SU-DHL-6 (cell line): ENCODE measurements around the gene VANGL2.

Experiments
- H2AFZ ChIP-seq: fragments of 200-600 bp; sonication (generic); 2 replicates; pipeline ENCODE4 v1.6.1; 2014; ENCODE audit warnings: low read depth, mild to moderate bottlenecking, moderate library complexity, mixed read lengths, antibody characterized with exemption, low read length; ENCODE audit not compliant: severe bottlenecking
- H3F3A ChIP-seq: fragments of 200-600 bp; shearing (Covaris generic); 2 replicates; pipeline ENCODE4 v1.6.0; 2016; ENCODE audit warnings: antibody characterized with exemption, mild to moderate bottlenecking; ENCODE audit not compliant: insufficient read depth
- H3K27ac ChIP-seq: fragments of 200-600 bp; sonication (generic); 2 replicates; pipeline ENCODE4 v1.5.1; 2016; ENCODE audit warnings: low read depth, mild to moderate bottlenecking, low read length, moderate library complexity, mixed read lengths
- H3K27me3 ChIP-seq: fragments of 200-600 bp; sonication (generic), shearing (Covaris generic); 2 replicates; pipeline ENCODE4 v1.6.0; 2014; ENCODE audit warnings: mild to moderate bottlenecking, low read length
- H3K36me3 ChIP-seq: fragments of 200-600 bp; sonication (generic); 2 replicates; pipeline ENCODE4 v1.6.1; 2014; ENCODE audit warnings: mild to moderate bottlenecking, low read length, mixed read lengths
- H3K4me2 ChIP-seq: fragments of 300-600, 200-600 bp; shearing (Covaris generic), sonication (generic); 2 replicates; pipeline ENCODE4 v1.6.0; 2014; ENCODE audit warnings: low read length, low read depth, mild to moderate bottlenecking; ENCODE audit not compliant: poor library complexity, severe bottlenecking
- H3K4me3 ChIP-seq: fragments of 200-600 bp; sonication (generic); 2 replicates; pipeline ENCODE4 v1.5.1; 2014; ENCODE audit warnings: antibody characterized with exemption, low read length, mild to moderate bottlenecking, mixed read lengths; ENCODE audit not compliant: insufficient read depth, poor library complexity, severe bottlenecking
- H3K79me2 ChIP-seq: fragments of 200-600 bp; sonication (generic); 2 replicates; pipeline ENCODE4 v1.6.1; 2014; ENCODE audit warnings: mild to moderate bottlenecking, low read length, moderate library complexity; ENCODE audit not compliant: insufficient read depth
- H3K9ac ChIP-seq: fragments of 200-600 bp; sonication (generic); 2 replicates; pipeline ENCODE4 v1.7.0; 2014; ENCODE audit warnings: mild to moderate bottlenecking, low read length
- H3K9me2 ChIP-seq: fragments of 200-600 bp; sonication (generic); replicated peaks from 2 replicates; pipeline ENCODE4 v1.6.1; 2014; ENCODE audit warnings: low read length; ENCODE audit not compliant: insufficient read depth
- H3K9me3 ChIP-seq: fragments of 200-600 bp; sonication (generic); 2 replicates; pipeline ENCODE4 v1.6.1; 2014; ENCODE audit warnings: low read length, mixed read lengths; ENCODE audit not compliant: insufficient read depth
- H4K20me1 ChIP-seq: fragments of 200-600 bp; sonication (generic); 2 replicates; pipeline ENCODE4 v1.6.1; 2014; ENCODE audit warnings: low read depth, mild to moderate bottlenecking, antibody characterized with exemption, low read length, moderate library complexity, mixed read lengths
- EZH2phosphoT487 ChIP-seq: fragments of 200-600 bp; sonication (generic), shearing (Covaris generic); conservative IDR thresholded peaks from 2 replicates; pipeline ENCODE4 v1.6.1; 2018; ENCODE audit warnings: mild to moderate bottlenecking, antibody characterized with exemption, low read length, moderate library complexity, mixed read lengths
- TF ChIP-seq, protein P1 (sequence below): fragments of 200-600 bp; sonication (generic); IDR thresholded peaks from one replicate; pipeline ENCODE4 v1.5.1; 2017; ENCODE audit warnings: antibody characterized with exemption, mild to moderate bottlenecking, low read length, moderate library complexity; ENCODE audit not compliant: insufficient read depth, poor library complexity, severe bottlenecking

The VANGL2 gene

DNA sequence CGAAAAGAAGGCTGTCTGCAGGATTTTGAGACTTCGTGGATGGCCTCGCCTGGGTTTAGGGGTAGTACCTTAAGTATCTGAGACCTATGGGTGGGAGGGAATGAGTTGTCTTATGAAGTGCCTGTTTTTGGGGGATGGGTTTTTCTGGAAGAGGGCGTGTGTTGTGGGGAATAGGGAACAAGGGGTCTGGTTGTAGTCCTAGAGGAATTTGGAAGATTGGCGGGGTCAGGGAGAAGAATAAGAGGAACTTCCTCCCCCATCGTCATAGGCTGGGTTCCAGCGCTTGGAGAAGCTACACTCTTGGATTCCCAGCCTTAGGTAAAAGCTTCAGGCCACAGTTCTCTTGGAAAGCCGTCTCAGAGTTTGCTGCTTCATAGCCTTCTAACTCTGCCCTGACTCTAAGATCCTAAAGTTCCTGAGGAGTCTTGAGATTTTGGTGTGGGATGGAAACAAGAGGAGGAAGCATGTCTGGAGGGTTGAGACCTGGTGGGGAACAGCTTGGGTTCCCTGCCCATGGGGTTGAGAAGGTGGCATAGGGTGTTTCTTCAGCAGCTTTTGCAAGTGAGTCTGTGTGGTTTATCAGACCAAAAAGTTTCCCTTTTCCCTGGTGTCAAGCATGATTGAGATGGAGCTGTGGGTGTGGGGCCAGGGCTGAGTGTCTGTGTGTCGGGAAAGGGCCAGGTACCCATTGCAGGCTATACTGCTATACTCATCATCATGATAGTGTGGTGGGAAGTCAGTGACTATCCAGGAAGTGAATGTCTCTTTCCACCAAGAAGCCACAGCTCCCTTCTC is 1.8 kb downstream of the VANGL2 start:
- no peaks in the 10 kb centered on the region for H4K20me1 ChIP-seq
- H2AFZ ChIP-seq: no peak overlapping the region
- no peak overlapping the region for H3K4me2 ChIP-seq
- TF ChIP-seq EZH2phosphoT487: no peak
- TF ChIP-seq, protein P1, sequence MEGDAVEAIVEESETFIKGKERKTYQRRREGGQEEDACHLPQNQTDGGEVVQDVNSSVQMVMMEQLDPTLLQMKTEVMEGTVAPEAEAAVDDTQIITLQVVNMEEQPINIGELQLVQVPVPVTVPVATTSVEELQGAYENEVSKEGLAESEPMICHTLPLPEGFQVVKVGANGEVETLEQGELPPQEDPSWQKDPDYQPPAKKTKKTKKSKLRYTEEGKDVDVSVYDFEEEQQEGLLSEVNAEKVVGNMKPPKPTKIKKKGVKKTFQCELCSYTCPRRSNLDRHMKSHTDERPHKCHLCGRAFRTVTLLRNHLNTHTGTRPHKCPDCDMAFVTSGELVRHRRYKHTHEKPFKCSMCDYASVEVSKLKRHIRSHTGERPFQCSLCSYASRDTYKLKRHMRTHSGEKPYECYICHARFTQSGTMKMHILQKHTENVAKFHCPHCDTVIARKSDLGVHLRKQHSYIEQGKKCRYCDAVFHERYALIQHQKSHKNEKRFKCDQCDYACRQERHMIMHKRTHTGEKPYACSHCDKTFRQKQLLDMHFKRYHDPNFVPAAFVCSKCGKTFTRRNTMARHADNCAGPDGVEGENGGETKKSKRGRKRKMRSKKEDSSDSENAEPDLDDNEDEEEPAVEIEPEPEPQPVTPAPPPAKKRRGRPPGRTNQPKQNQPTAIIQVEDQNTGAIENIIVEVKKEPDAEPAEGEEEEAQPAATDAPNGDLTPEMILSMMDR: no peak
- no peaks in the 10 kb centered on the region for H3K79me2 ChIP-seq
- no peaks in the 10 kb centered on the region for H3F3A ChIP-seq
- H3K9ac ChIP-seq: no peak overlapping the region
- H3K4me3 ChIP-seq: no peak overlapping the region
- no peak overlapping the region for H3K27ac ChIP-seq
- no peaks in the 10 kb centered on the region for H3K9me2 ChIP-seq
- no peaks in the 10 kb centered on the region; the same call in 1 of the 2 replicates for H3K27me3 ChIP-seq
- H3K36me3 ChIP-seq: no peaks in the 10 kb centered on the region
- H3K9me3 ChIP-seq: no peaks in the 10 kb centered on the region

DNA sequence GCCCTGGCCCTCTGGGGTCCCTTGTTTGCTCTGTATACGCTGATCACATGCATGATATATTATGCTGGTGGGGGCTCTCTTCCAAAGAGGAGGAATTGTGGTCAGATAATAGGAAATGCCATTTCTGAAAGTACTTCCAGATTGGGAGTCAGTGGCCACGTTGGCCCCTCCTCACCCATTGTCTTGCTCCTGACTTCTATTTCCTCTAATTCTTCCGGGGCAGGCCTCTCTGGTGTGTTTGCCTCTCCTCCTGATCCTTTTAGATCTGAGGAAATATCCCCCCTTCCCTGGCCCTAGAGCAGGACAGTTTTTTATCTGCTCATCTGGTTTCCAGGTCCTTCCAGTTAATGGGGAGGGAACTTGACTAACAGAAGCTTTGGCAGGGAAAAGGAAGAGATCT is 2.9 kb downstream of the VANGL2 start:
- Histone ChIP-seq H4K20me1 (no peaks in the 10 kb centered on the region), H3K27me3 (no peaks in the 10 kb centered on the region; the same call in 1 of the 2 replicates), H2AFZ (no peak overlapping the region), H3K27ac (no peak overlapping the region), H3K4me3 (no peak overlapping the region), H3K9me3 (no peaks in the 10 kb centered on the region), H3K79me2 (no peaks in the 10 kb centered on the region), H3K9ac (no peak overlapping the region), H3K4me2 (no peak overlapping the region), H3K9me2 (no peaks in the 10 kb centered on the region), H3F3A (no peaks in the 10 kb centered on the region), H3K36me3 (no peaks in the 10 kb centered on the region)
- no peak for TF ChIP-seq EZH2phosphoT487
- TF ChIP-seq, protein P1: no peak

DNA sequence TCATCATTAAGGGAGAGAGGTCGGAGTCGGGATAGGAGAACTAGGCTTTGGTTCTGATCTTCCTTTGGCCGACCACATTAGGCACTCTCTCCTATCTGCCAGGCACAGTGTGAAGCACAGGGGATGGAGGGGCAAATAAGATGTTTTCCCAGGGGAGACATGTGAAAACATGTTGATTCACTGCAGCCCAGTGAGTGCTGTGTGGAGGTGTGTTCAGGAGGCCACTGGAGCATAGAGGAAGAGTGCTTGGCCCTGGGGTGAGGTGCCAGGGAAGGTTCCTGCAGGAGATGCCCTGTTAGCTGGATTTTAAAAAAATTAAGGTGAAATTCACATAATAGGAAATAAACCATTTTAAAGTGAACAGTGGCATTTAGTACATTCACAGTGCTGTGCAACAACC is 3.7 kb downstream of the VANGL2 start:
- no peaks in the 10 kb centered on the region for H3K9me3 ChIP-seq
- H3K79me2 ChIP-seq: no peaks in the 10 kb centered on the region
- H3K4me3 ChIP-seq: no peak overlapping the region
- H2AFZ ChIP-seq: no peak overlapping the region
- no peaks in the 10 kb centered on the region for H4K20me1 ChIP-seq
- H3K4me2 ChIP-seq: no peak overlapping the region
- H3K36me3 ChIP-seq: no peaks in the 10 kb centered on the region
- no peaks in the 10 kb centered on the region for H3F3A ChIP-seq
- no peaks in the 10 kb centered on the region; the same call in 1 of the 2 replicates for H3K27me3 ChIP-seq
- H3K9ac ChIP-seq: no peak overlapping the region
- no peaks in the 10 kb centered on the region for H3K9me2 ChIP-seq
- H3K27ac ChIP-seq: no peak overlapping the region
- TF ChIP-seq, protein P1: no peak
- TF ChIP-seq EZH2phosphoT487: no peak
